Left ventricle myocardium inferior (tissue), 1 donor: ENCODE data around the gene LRGUK. TPM values are rescaled to one million over a fixed set of nuclear protein-coding genes. Genes with fewer than 3 reads are reported as not detected.

Source experiments
- DNase-seq: peaks from one replicate; pipeline ENCODE4 v3.0.0-alpha.2; 2020
- H3K27ac ChIP-seq: fragments of 200-600 bp; replicated peaks from 2 replicates; pipeline ENCODE4 v1.8.0; 2021
- H3K27me3 ChIP-seq: fragments of 200-600 bp; 2 replicates; pipeline ENCODE4 v1.8.0; 2021; ENCODE audit warnings: low read depth
- H3K36me3 ChIP-seq: fragments of 200-600 bp; 2 replicates; pipeline ENCODE4 v1.8.0; 2021
- H3K4me1 ChIP-seq: fragments of 200-600 bp; 2 replicates; pipeline ENCODE4 v1.8.0; 2021
- H3K4me3 ChIP-seq: fragments of 200-600 bp; 2 replicates; pipeline ENCODE4 v1.8.0; 2021; ENCODE audit warnings: mild to moderate bottlenecking, moderate library complexity
- H3K9me3 ChIP-seq: fragments of 200-600 bp; replicated peaks from 2 replicates; pipeline ENCODE4 v1.8.0; 2021
- CTCF ChIP-seq: fragments of 200-600 bp; IDR thresholded peaks from 2 replicates; pipeline ENCODE4 v1.8.0; 2021; ENCODE audit warnings: antibody characterized with exemption, mild to moderate bottlenecking, borderline replicate concordance
- intact Hi-C: fragments of 100-400 bp; cut with micrococcal nuclease; formaldehyde crosslinking; loops from one replicate; pipeline ENCODE4 v1.11.0; 2022
- total RNA-seq: library from RNA; stranded (reverse); fragmentation: NEBNext Ultra II Directional; extraction: Animal tissue kit (Norgen Biotek cat#: 25700); gene quantifications from one replicate; pipeline ENCODE4 v1.2.1, GENCODE V29; 2021
- donor health status: DM: no; HTN: yes; CAD: no; lungs with severe emphysema.

LRGUK gene
- total RNA-seq, 1 donor from 2014 or later = 0.19 TPM

- intact Hi-C loops = no loop called here
- TF ChIP-seq CTCF = no peak
Observed at GRCh38 chr7:134114992-134115391, 12.1 kb upstream of the LRGUK start.

GRCh38 chr7:134120405-134120804 is 6.7 kb upstream of the LRGUK start:
- TF ChIP-seq CTCF = no peak
- Histone ChIP-seq H3K27me3 (peaks cover 12% of the 10 kb centered on the region), H3K9me3 (no peaks in the 10 kb centered on the region), H3K4me3 (no peak overlapping the region), H3K4me1 (no peaks in the 10 kb centered on the region), H3K36me3 (no peaks in the 10 kb centered on the region), H3K27ac (no peak overlapping the region)
- no peak for DNase-seq
- intact Hi-C loops = no loop called here

More at GRCh38 chr7:134114992-134115391, 12.1 kb upstream of the LRGUK start:
- Histone ChIP-seq H3K4me1 (no peaks in the 10 kb centered on the region), H3K4me3 (no peak overlapping the region), H3K36me3 (no peaks in the 10 kb centered on the region), H3K9me3 (no peaks in the 10 kb centered on the region), H3K27ac (no peak overlapping the region), H3K27me3 (no peaks in the 10 kb centered on the region)
- DNase-seq = no peak

DNA sequence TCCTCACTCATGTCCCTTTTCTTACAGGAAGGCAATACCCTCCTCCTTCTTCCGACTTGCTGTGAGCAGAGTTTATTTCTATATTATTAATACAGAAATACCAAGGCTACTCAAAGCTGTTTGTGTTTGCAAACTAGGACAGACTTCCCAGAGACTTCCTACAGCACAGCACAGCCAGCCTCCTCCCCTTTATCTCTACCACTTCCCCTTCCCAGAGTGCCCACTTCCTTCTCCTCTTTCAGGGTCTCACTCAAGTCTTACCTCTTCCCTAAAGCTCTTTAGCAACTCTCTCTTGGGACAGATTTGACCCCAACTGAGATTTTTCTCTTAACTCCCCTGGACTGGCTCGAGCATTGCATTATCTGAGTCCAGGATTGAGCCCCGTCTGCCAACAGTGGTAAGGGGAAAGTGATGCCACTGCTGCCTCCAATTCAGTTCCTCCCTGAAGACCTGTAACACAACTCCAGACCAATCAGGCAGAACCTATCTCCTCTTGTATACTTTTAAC is 5.5 kb upstream of the LRGUK start:
- DNase-seq = no peak
- H3K36me3 ChIP-seq = no peaks in the 10 kb centered on the region
- peaks cover 1% of the 10 kb centered on the region for H3K4me1 ChIP-seq
- TF ChIP-seq CTCF = no peak
- peaks cover 12% of the 10 kb centered on the region for H3K27me3 ChIP-seq
- intact Hi-C loops = no loop called here
- no peaks in the 10 kb centered on the region for H3K9me3 ChIP-seq
- no peak overlapping the region for H3K27ac ChIP-seq
- H3K4me3 ChIP-seq = no peak overlapping the region

- intact Hi-C loops = no loop called here
- Histone ChIP-seq H3K4me3 (no peak overlapping the region), H3K36me3 (no peaks in the 10 kb centered on the region), H3K9me3 (no peaks in the 10 kb centered on the region), H3K27me3 (peaks cover 12% of the 10 kb centered on the region), H3K27ac (no peak overlapping the region), H3K4me1 (peaks cover 14% of the 10 kb centered on the region)
- no peak for DNase-seq
- no peak for TF ChIP-seq CTCF
Observed at GRCh38 chr7:134122980-134123379, 4.2 kb upstream of the LRGUK start.

GRCh38 chr7:134126146-134126545 is 994 bp upstream of the LRGUK start:
- no peak for DNase-seq
- TF ChIP-seq CTCF = no peak
- H3K36me3 ChIP-seq = no peaks in the 10 kb centered on the region
- peaks cover 18% of the 10 kb centered on the region for H3K27me3 ChIP-seq
- H3K4me3 ChIP-seq = no peak overlapping the region
- intact Hi-C loops = no loop called here
- peaks cover 14% of the 10 kb centered on the region for H3K4me1 ChIP-seq
- H3K9me3 ChIP-seq = no peaks in the 10 kb centered on the region
- no peak overlapping the region for H3K27ac ChIP-seq
